Activated CD8-positive, alpha-beta memory T cell treated with anti-CD3 and anti-CD28 coated beads, Interleukin-2, amount 50 U/mL, for 48 hours (primary cell): ENCODE data around the gene PHLPP1.
"Not testable (repeated sequence)": the region's sequence is repeated elsewhere in the genome, so short reads cannot be mapped to it uniquely, and the experiment has no call there.

Source experiments
- DNase-seq: peaks from one replicate; pipeline ENCODE4 v3.0.0-alpha.2; 2020

The PHLPP1 gene

DNA sequence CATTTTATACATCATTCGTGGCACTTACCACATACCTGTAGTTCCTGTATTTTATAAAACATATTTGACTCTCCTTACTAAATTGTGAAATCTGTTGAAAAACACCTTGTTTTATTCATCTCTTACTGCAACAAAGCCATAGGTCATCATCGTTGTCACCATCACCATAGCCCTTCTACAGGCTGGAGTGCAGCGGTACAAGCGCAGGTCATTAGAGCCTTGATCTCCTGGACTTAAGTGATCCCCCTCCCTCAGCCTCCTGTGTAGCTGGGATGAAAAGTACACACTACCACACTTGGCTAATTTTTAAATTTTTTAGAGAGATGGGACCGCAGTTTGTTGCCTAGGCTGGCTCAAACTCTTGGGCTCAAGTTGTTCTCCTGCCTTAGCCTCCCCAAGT lies 184.2 kb downstream of the PHLPP1 start:
- DNase-seq, result no peak

DNA sequence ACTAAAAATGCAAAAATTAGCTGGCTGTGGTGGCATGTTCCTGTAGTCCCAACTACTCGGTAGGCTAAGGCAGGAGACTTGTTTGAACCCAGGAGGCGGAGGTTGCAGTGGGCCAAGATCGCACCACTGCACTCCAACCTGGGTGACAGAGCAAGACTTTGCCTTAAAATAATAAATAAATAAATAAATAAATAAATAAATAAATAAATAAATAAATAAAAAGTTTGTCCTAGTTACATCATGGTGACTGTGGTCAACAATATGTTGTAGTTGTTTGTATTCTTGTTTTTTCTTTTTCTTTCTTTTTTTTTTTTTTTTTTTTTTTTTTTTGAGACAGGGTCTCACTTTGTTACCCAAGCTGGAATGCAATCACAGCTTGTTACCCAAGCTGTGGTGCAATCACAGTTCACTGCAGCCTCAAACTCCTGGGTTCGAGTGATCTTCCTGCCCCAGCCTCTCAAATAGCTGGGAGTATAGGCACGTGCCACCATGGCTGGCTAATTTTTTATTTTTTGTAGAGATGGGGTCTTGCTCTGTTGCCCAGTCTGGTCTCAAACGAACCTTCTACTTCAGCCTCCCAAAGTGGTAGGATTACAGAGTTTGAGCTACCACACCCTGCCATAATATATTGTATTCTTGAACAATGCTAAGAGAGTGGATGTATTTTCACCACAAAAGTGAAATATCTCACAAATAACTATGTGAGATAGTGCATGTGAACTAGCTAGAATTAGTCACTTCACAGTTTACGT lies 185.0 kb downstream of the PHLPP1 start:
- DNase-seq, result no peak

DNA sequence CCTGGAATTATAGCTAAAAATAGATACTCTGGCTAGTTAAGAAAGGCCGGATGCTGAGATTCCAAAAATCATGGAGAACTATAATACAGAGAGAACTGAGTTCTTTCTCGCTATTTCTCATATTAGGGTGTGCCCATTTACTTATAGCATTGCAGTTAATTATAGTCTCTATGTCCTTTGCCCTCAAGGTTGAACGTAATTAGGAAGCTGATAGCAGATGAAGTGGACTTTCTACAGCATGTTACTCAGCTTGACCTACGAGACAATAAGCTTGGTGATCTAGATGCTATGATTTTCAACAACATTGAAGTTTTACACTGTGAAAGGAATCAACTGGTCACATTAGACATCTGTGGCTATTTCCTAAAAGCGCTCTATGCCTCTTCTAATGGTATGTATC lies 187.4 kb downstream of the PHLPP1 start:
- no peak for DNase-seq

DNA sequence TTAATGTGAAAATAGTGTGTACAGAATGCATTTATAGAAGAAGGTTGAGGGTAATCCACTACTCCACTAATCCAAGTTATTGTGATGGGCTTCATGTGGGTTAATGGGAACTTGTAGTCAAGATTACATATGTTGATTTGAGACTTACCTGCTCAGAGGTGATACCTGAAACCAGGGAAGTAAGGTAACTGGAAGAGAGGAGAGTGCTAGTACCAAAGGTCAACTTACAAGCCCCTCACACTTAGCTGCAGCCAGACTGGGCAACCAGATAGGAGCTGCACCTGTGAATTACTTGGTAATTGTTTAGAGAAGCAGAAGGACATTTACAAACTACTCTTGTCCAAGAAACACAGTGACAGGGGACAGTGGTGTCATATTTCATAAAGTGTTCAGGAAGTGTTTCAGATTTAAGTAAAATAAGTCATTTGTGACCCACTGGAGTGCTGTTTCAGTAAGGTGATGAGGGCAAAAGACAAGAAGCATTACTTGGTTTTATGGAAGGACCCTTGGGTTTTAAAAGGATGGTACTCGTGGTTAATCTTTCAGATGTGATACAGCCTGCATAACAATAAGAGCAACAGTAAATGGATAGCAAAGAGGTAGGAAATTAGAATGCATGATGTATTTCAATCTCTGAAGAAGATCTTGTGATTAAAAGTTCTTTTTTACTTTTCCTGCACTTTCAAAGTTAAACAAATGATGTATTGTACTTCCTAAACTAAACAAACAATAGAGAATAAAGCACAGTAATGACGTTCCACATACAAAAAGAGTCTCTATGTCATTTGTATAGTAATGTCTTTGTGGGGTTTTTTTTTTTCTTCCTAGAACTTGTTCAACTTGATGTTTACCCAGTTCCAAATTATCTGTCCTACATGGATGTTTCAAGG lies 189.3 kb downstream of the PHLPP1 start:
- DNase-seq, result no peak

DNA sequence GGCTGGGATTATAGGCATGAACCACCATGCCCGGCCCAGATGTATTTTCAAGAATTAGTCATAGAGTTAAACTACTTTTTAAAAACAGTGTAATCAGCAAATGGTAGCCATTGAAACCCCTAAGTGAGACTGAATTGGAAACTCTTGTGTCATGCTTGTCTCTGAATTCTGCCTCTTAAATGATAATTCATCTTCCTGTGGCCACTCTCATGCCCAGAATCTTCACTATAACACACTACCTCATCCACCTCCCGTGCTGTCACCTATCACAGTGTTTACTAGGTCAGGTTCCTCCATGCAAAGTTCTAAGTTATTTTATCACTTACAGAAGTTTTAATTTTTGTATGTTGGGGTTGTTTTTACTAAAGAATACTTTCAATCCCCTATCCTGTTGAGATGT lies 197.5 kb downstream of the PHLPP1 start:
- DNase-seq, result no peak

DNA sequence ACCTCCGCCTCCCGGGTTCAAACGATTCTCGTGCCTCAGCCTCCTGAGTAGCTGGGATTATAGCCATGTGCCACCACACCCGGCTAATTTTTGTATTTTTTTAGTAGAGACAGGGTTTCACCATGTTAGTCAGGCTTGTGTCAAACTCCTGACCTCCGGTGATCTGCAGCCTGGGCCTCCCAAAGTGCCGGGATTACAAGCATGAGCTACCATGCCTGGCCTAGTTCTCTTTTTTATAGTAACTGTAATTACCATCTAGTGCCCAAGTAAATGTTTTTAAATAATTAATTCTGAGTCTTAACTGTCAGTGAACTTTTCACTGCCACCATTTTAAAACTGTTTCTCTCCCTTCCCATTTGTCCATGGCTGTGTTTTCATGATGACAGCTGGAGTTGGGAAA lies 198.5 kb downstream of the PHLPP1 start:
- not testable (repeated sequence) for DNase-seq

DNA sequence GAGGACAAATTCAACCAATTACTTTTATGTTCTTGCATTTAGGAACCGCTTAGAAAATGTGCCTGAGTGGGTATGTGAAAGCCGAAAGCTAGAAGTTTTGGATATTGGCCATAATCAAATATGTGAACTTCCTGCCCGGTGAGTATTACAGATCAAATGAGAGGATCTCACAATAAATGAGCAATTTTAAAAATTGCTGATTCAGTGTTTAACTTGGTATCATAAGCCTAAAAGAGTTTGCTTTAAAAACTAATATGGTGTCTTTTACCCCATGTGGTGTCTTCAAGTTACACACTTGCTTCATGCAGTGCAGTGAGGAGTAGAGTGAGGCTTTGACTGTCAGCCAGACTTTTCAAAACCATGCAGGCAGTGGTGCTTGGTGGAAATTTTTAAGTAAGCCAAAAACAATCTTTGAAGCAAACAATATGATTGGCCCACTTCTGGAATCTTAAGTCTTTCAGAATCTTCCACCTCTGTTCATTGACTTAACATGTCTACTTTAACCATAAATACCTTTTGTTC lies 199.6 kb downstream of the PHLPP1 start:
- no peak for DNase-seq

DNA sequence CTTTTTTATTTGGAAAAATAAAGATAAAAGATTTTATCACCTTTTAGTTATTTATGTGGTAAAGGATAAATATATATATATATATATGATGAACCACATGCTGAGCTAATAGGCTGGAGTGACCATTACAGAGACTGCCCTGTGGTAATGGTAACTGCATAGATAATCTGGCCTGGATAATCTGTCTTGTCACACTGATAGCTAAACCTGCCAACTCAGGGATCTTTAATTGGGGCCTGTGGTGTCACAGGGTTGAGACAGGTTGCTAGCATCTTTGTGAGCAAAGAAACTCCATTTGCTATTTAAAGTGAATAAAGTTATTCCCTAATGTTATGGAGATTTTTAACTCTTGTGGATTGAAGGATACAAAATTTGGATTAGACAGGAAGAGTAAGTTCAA lies 203.0 kb downstream of the PHLPP1 start:
- no peak for DNase-seq

DNA sequence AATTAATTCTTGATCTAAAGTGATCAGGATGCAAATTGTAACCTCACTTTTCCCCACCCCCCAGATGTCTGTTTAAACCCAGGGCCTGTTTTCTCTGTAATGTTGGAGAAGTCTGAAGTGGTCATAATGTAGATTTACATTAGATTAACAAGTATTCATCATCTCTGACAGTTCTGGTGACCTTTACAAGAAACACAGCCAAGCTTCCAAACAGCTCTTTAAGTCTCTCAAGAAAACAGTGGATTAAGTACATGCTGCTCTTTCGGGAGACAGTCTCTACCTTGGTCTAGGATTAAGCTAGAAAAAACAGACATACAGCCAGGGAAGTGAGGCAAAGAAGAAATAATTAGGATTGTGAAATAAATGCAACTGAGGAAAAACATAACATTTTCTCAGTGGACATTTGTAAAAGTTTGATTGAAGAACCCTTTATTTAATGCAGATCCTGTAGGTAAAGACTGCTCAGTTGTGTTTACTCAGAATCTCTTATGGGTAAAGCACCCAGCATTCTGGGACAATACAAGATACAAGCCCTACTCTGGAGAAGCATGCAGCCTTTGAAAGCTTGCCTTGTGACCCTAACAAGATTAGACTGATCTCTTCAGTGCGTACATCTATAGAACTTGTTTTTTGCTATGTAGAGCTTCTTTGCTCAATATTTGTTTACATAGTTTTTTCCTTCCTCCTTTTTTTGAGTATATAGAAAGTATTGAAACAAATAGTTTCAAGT lies 203.9 kb downstream of the PHLPP1 start:
- DNase-seq, result no peak

DNA sequence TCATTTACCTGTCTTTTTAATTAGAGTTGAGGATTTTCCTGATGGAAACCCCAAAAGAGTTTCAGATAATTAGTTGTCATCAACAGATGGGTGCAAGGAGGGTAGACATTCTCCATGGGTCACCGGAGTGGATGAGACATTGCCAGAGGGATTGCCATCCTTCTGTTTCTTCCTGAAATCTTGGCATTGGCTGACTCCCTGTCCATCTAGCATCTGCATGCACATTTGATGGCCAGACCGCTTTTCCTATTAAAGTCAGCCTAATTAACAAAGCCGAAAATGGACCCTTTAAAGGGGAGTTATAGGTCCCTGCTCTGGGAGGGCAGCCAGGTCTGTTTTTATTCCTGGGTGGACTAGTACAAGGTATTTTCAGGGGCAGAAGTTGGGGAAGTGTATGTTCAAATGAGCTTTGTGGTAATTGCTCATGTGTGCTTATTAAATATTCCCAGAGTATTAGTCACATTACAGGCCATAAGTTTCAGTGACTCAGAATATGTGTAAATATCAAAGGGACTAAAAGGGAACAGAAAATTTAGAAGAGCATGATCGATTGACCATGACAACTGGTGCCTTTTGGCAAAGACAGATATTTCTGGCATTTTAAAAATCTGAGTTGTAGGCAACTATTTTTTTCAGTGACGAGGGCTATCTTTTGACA lies 209.8 kb downstream of the PHLPP1 start:
- DNase-seq, result no peak

DNA sequence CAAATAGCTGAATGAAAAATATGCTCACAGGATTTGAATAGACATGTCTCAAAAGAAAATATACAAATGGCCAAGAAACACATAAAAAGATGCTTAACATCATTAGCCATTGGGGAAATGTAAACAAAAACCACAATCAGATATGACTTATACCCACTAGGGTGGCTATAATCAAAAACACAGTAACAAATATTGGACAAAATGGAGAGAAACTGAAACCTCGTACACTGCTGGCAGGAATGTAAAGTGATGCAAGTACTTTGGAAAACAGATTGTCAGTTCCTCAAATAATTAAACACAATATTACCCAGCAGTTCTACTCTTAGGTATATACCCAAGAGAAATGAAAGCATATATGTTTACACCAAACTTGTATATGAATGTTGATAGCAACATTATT lies 213.0 kb downstream of the PHLPP1 start:
- no peak for DNase-seq

DNA sequence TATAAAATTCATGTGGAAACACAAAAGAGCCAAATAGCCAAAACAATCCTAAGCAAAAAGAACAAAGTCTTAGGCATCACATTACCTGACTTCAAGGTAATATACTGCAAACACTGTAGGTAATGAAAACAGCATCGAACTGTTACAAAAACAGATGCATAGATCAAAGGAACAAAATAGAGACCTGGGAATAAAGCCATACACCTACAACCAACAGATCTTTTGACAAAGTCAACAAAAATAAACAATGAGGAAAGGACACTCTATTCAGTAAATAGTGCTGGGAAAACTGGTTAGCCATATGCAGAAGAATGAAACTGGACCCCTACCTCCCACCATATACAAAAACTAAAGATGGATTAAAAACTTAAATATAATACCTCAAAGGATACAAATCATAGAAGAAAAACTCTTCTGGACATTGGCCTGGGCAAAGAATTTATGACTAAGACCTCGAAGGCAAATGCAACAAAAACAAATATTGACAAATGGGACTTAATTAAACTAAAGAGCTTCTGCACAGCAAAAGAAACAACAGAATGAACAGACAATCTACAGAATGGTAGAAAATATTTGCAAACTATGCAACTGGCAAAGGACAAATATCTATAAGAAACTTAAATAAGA lies 218.0 kb downstream of the PHLPP1 start:
- DNase-seq, result no peak

DNA sequence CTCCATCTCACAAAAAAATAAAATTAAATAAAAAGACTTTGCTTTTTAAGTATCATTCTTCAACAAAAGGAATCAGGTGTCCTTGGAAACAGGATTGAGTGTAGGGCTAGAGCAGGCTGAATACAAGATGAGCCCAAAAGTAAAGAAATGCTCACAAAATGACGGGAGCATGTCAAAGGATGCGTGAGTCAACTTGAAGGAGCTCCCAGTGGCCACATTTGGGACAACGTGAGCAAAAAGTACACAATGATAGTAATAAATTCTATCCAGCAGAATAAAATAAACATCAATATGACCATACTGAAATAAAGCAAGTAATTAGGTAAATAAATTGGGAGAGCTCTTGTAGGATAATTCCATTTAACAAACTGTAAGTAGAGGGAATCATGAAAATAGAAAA lies 220.7 kb downstream of the PHLPP1 start:
- no peak for DNase-seq

DNA sequence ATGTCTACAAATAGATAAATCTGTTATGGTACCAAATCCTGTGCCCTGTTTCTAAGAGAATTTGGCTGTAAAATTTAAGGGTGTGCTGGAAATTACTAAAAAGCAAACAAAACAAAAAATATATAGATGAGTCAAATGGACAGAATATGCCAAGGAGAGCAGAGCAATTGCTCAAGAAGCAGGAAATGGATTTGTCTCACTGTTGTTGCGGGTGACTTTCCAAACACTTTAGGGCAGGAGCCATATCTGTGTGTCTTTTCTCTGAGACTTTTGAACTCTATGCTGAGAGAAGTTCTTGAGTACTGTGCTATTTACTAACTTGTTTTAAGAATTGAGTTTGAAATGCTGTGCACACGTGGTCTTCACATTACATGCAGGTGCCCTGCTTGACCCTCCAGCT lies 221.7 kb downstream of the PHLPP1 start:
- DNase-seq, result no peak

DNA sequence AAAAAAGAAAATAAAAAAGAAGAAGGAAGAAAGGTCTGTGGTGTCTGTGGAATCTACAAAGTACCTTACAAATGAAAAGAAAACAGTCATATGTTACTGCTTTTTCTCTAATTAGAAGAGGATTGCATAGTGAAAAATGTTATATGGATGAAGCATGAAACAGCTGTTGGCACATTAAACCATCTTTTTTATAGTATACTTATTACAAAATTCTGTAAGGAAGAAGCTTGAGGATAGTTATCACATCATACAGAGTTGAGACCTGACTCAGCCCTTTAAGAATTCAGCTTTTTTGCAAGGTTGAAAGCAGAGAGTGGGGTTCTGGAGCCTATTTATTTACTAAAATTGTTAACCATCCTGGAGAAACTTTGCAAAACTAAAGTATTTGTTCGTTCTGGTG lies 222.7 kb downstream of the PHLPP1 start:
- DNase-seq, result no peak

DNA sequence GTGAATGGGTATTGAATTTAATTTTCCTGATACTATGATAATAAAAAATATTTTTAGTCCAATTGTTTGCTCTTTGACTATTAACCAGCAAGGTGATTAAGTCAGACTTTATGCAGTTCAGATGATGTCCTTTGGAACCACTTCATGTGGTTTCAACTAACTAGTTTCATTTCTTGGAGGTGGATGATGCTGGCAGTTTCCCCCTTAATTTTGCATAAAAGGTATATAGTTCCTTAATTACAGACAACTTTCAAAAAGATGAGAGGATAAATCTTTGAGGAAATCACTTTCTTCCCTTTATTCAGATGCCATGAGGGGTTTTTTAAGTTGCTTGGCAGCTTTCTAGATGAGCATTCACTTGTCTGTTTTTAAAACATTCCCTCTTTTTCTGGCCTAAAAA lies 223.1 kb downstream of the PHLPP1 start:
- DNase-seq, result no peak

DNA sequence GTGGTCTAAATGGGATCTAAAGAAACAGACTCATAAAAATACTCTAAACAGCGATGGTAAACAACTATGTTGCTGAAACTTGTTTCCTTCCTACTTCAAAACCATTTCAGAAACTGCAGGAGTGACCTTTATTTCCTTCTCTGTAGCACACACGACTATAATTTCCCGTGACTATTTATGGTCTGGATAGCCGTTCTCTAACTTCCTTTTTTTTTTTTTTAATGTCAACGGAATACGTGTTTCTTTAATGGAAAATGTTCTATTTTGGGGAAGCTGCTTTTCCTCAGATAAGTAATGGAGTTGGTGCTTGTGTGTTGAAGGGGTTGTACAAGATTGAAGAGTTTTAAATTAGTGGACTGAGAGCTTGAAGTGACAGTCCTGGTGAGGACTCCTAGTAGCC lies 224.1 kb downstream of the PHLPP1 start:
- no peak for DNase-seq

DNA sequence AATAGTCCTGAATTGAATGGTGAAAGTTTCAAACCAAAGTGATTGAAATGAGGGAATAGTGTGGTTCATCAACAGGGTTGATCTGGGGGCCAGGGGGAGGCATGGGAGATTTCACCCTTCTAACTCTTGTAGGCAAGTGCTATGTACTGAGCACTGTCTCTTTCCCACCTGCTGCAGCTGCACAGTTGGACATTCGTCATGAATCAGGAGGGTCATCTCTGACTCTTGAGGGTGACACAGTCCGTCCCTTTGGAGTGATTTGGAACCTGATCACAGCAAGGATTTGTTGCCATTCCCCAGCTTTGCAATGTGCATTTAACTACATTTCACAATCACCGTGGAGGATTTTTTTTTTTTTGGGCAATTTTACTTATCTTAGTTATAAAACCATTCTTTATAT lies 224.6 kb downstream of the PHLPP1 start:
- DNase-seq, result no peak

DNA sequence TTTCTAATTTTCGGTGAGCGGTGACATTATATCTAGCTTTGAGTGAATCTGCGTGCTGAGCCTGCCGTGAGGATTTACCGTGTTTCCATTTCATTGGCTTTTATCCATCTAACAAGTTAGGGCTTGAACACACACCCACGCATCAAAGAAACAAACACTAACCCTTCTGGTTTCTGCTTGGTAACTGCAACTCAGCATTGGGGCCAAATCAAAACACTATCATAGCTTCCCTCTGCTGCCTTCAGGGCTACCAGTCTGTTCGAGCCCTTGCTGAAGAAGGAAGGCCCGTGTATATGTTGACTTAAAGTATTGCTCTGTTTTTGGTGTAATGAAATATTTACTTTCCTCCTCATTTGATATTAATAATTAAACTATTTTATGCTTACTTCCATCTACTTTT lies 227.2 kb downstream of the PHLPP1 start:
- no peak for DNase-seq

DNA sequence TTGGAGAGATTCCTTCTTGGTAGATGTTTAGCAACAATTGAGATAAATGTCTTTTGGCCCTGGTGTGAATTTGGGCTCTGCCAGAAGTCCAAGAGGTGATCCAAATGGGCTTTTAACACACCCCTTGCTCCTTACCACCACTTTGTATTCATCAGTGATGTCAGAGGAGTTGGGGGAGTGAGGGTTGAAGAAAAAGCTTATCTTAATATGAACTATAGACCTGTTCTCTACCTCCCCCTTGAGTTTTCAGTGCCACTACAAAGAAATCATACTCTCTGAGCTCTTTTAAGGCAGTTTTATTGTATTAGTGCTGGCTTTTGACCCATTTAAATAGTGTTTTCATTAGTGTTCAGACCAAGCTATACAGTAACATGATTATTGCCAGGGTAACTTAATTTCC lies 229.1 kb downstream of the PHLPP1 start:
- no peak for DNase-seq

DNA sequence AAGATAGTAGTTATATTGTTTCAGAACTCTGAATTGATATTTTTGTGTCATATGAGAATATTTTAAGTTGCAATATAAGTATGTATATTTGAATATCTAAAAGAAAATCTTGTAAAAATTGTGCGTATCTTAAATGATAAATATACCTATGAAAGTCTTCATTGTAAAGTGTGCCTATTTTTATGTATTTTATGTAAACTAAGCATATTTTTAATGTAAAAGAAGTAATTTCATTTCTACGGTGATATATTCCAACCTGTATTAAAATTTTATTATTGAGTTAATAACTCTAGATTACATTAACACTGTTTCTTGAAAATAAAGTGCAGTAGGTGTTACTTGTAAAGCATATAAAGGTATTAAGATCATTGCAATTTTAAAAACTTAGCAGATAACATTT lies 233.4 kb downstream of the PHLPP1 start:
- no peak for DNase-seq

DNA sequence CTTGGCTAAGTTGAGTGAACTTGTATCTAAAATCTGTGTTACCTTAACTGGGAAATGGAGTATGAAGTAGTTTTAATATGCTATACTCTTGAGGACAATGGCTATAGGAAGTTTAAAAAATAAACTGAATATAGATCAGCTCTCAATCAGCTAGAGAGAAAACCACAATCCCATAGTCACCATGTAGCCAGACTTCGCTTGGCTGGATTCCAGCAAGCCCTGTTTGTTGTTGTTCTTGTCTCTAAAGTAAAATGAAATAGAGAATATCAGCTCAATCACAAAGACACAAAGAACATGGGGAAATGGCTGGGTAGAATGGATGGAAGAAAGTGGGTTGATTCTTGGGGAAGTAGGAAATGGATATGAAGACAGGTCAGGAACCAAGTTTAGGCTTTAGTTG lies 234.9 kb downstream of the PHLPP1 start:
- no peak for DNase-seq
